Measurements from ENCODE around the gene LAMC2. TPM values are rescaled to one million over a fixed set of nuclear protein-coding genes. Genes with fewer than 3 reads are reported as not detected.

Gene LAMC2
- polyA plus RNA-seq, 6 donors from 2014 or later: not detected

- peaks cover 6 to 17% (median 9%) of the 10 kb centered on the region in 3 donors for H3K4me1 Mint-ChIP-seq
- peaks cover 0 to 5% (median 0%) of the 10 kb centered on the region in 7 donors for H3K9me3 Mint-ChIP-seq
- H3K27ac Mint-ChIP-seq: peak overlapping the region in 2 of 6 donors; percentile 33 to 39
- DNase-seq (no peak), ATAC-seq (ENCODE audit: low read depth in 2 of 2) (no peak)
- H3K4me3 Mint-ChIP-seq: no peak overlapping the region
- H3K27me3 Mint-ChIP-seq: peaks cover 8 to 12% (median 11%) of the 10 kb centered on the region in 3 donors
- H3K36me3 Mint-ChIP-seq: peaks cover 4 to 7% of the 10 kb centered on the region in 2 donors
These were observed 7.0 kb upstream of the LAMC2 start for GRCh38 chr1:183179033-183179432.

GRCh38 chr1:183180218-183180617 is 5.8 kb upstream of the LAMC2 start:
- no peak for DNase-seq
- H3K36me3 Mint-ChIP-seq: no peaks in the 10 kb centered on the region
- H3K4me1 Mint-ChIP-seq: peaks cover 6 to 17% (median 9%) of the 10 kb centered on the region in 3 donors
- ATAC-seq (ENCODE audit: low read depth in 2 of 2): peak in 1 of 2 donors; percentile 20
- peaks cover 1 to 3% (median 3%) of the 10 kb centered on the region in 3 donors for H3K27me3 Mint-ChIP-seq
- H3K9me3 Mint-ChIP-seq: no peaks in the 10 kb centered on the region
- H3K27ac Mint-ChIP-seq: peak overlapping the region in 1 of 6 donors; percentile 27
- no peak overlapping the region for H3K4me3 Mint-ChIP-seq

- no peak for DNase-seq
- H3K9me3 Mint-ChIP-seq: no peaks in the 10 kb centered on the region
- peaks cover 3 to 6% (median 6%) of the 10 kb centered on the region in 3 donors for H3K27me3 Mint-ChIP-seq
- H3K27ac Mint-ChIP-seq: peak overlapping the region in 2 of 6 donors; percentile 75 to 83
- no peak overlapping the region for H3K4me3 Mint-ChIP-seq
- H3K36me3 Mint-ChIP-seq: no peaks in the 10 kb centered on the region
- peaks cover 6 to 19% (median 9%) of the 10 kb centered on the region in 3 donors for H3K4me1 Mint-ChIP-seq
- ATAC-seq (ENCODE audit: low read depth in 2 of 2): peak; percentile 70 to 92
These were observed 5.4 kb upstream of the LAMC2 start for GRCh38 chr1:183180634-183181056.

- Mint-ChIP-seq H3K36me3 (no peaks in the 10 kb centered on the region), H3K4me3 (peak overlapping the region in 2 of 8 donors; percentile 48 to 53), H3K4me1 (peaks cover 0 to 14% (median 0%) of the 10 kb centered on the region in 3 donors), H3K9me3 (no peaks in the 10 kb centered on the region), H3K27ac (no peak overlapping the region), H3K27me3 (peaks cover 14 to 50% (median 42%) of the 10 kb centered on the region in 3 donors)
- DNase-seq: no peak
- ATAC-seq (ENCODE audit: low read depth in 2 of 2): no peak
These were observed 777 bp downstream of the LAMC2 start for GRCh38 chr1:183186841-183187240.

GRCh38 chr1:183188240-183188639 is 2.2 kb downstream of the LAMC2 start:
- H3K9me3 Mint-ChIP-seq: no peaks in the 10 kb centered on the region
- peaks cover 0 to 14% (median 0%) of the 10 kb centered on the region in 3 donors for H3K4me1 Mint-ChIP-seq
- DNase-seq: no peak
- H3K4me3 Mint-ChIP-seq: no peak overlapping the region
- peaks cover 18 to 50% (median 42%) of the 10 kb centered on the region in 3 donors for H3K27me3 Mint-ChIP-seq
- H3K36me3 Mint-ChIP-seq: no peaks in the 10 kb centered on the region
- ATAC-seq (ENCODE audit: low read depth in 2 of 2): no peak
- H3K27ac Mint-ChIP-seq: no peak overlapping the region

GRCh38 chr1:183191833-183192232 is 5.8 kb downstream of the LAMC2 start:
- Mint-ChIP-seq H3K9me3 (no peaks in the 10 kb centered on the region), H3K27me3 (peaks cover 18 to 35% (median 30%) of the 10 kb centered on the region in 3 donors), H3K4me1 (peaks cover 0 to 6% (median 3%) of the 10 kb centered on the region in 3 donors), H3K36me3 (no peaks in the 10 kb centered on the region), H3K4me3 (no peak overlapping the region), H3K27ac (no peak overlapping the region)
- ATAC-seq (ENCODE audit: low read depth in 2 of 2) (no peak), DNase-seq (no peak)

DNA sequence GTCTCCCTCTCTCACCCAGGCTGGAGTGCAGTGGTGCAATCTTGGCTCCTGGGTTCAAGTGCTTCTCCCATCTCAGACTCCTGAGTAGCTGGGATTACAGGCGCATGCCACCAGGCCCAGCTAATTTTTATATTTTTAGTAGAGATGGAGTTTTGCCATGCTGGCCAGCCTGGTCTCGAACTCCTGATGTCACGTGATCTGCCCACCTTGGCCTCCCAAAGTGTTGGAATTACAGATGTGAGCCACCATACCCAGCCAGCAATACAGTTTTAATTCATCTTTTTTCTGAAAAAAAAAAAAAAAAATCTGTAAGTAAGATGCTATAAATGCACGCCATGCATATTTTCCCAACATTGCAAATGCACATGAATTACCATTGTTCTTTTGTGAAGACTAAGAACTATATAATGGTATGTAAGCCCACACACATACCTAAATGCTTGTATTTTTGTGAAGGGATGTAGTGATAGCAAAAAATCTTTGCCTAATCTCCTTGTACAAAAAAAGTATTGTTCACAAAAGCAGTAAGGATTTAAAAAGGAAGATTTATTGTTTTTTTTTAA is 8.0 kb downstream of the LAMC2 start:
- ATAC-seq (ENCODE audit: low read depth in 2 of 2): no peak
- H3K36me3 Mint-ChIP-seq: peaks cover 0 to 7% of the 10 kb centered on the region in 2 donors
- H3K4me1 Mint-ChIP-seq: peaks cover 0 to 6% (median 3%) of the 10 kb centered on the region in 3 donors
- H3K27ac Mint-ChIP-seq: no peak overlapping the region
- no peaks in the 10 kb centered on the region for H3K9me3 Mint-ChIP-seq
- DNase-seq: no peak
- peaks cover 24 to 34% (median 32%) of the 10 kb centered on the region in 3 donors for H3K27me3 Mint-ChIP-seq
- no peak overlapping the region for H3K4me3 Mint-ChIP-seq

DNA sequence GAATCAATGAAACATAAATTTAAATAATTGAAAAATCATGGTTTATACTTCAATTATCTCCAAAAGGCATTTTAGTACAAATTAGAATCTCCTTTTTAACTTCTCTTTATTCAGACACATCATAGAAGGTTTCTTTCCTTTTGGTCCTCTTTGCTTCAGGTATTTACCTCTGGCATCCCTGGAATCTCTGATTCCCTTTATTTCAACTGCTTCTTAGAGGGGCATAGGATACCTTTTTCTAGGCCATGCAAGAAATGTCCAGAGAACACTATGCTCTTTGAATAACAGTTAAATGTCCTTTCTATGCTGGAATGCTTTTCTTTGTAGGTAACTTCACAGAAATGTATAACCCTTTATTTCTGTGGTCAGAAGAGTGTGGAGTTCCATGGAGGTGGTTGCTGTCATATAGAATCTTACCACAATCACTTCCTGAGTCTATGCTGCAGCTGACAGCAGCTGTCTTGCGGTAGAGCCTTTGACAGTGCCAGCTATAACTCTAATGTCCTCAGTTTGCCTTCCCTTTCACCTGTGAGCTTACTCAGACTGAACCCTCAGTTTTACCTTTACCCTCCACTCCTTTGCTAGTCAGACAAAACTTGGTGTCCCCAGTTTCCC is 8.6 kb downstream of the LAMC2 start:
- Mint-ChIP-seq H3K27me3 (peaks cover 28 to 34% (median 30%) of the 10 kb centered on the region in 3 donors), H3K36me3 (peaks cover 0 to 7% of the 10 kb centered on the region in 2 donors), H3K4me3 (no peak overlapping the region), H3K4me1 (peaks cover 0 to 6% (median 3%) of the 10 kb centered on the region in 3 donors), H3K9me3 (no peaks in the 10 kb centered on the region), H3K27ac (no peak overlapping the region)
- DNase-seq (no peak), ATAC-seq (ENCODE audit: low read depth in 2 of 2) (no peak)

DNA sequence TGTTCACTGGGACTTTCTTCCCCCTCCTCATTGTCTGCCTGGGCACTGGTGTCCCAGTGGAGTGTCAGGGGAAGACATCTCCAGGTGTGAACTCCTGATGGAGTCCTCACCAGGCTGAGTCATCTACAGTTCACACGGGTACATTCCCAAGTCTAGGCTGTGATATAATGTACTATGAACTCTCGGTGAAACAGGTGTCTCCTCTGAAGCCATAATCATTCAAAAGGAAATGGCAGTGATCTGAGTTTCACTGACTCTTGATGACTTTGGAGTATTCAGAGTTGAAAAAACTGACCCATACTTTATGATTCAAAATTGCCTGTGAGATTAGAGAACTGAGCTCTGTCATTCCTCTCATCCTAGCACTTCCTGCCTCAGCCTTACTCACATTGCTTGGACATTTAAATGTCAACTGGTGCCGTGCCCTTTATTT is 9.1 kb downstream of the LAMC2 start:
- H3K27me3 Mint-ChIP-seq: peaks cover 31 to 37% (median 33%) of the 10 kb centered on the region in 3 donors
- H3K4me1 Mint-ChIP-seq: peaks cover 0 to 6% (median 3%) of the 10 kb centered on the region in 3 donors
- no peaks in the 10 kb centered on the region for H3K9me3 Mint-ChIP-seq
- H3K4me3 Mint-ChIP-seq: no peak overlapping the region
- H3K36me3 Mint-ChIP-seq: peaks cover 0 to 7% of the 10 kb centered on the region in 2 donors
- ATAC-seq (ENCODE audit: low read depth in 2 of 2) (no peak), DNase-seq (no peak)
- no peak overlapping the region for H3K27ac Mint-ChIP-seq

DNA sequence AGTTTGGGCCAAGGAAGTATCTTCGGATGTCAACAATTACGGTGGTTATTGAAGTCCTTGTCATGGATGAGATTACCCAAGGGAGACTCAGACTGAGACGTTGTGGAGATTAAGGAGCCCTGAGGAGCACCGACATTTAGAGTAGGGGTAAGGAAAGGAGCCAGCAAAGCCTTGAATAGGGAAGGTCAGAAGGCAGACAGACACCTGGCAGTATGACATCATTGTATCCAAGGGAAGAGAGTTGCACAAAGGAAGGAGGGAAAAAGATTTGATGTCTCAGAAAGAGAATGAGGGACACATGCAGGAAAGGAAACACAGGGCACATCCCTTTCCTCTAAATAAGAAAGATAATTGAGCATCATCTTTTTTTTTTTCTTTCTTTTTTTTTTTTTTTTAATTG is 11.7 kb downstream of the LAMC2 start:
- Mint-ChIP-seq H3K9me3 (no peaks in the 10 kb centered on the region), H3K4me1 (peaks cover 0 to 6% (median 3%) of the 10 kb centered on the region in 3 donors)

GRCh38 chr1:183198463-183198862 is 12.4 kb downstream of the LAMC2 start:
- H3K27me3 Mint-ChIP-seq: peaks cover 36 to 49% (median 39%) of the 10 kb centered on the region in 3 donors
- peaks cover 0 to 6% (median 3%) of the 10 kb centered on the region in 3 donors for H3K4me1 Mint-ChIP-seq
- H3K36me3 Mint-ChIP-seq: peaks cover 0 to 7% of the 10 kb centered on the region in 2 donors
- H3K4me3 Mint-ChIP-seq: no peak overlapping the region
- ATAC-seq (ENCODE audit: low read depth in 2 of 2): no peak
- no peak overlapping the region for H3K27ac Mint-ChIP-seq
- H3K9me3 Mint-ChIP-seq: no peaks in the 10 kb centered on the region
- no peak for DNase-seq

More for the DNA sequence above, 11.7 kb downstream of the LAMC2 start:
- ATAC-seq (ENCODE audit: low read depth in 2 of 2) (no peak), DNase-seq (no peak)
- no peak overlapping the region for H3K27ac Mint-ChIP-seq
- peaks cover 0 to 7% of the 10 kb centered on the region in 2 donors for H3K36me3 Mint-ChIP-seq
- no peak overlapping the region for H3K4me3 Mint-ChIP-seq
- H3K27me3 Mint-ChIP-seq: peaks cover 36 to 49% (median 42%) of the 10 kb centered on the region in 3 donors

- ATAC-seq (ENCODE audit: low read depth in 2 of 2): no peak
- Mint-ChIP-seq H3K36me3 (peaks cover 0 to 7% of the 10 kb centered on the region in 2 donors), H3K4me3 (no peak overlapping the region), H3K9me3 (no peaks in the 10 kb centered on the region), H3K27ac (no peak overlapping the region), H3K27me3 (peaks cover 36 to 49% (median 39%) of the 10 kb centered on the region in 3 donors), H3K4me1 (peaks cover 0 to 6% (median 3%) of the 10 kb centered on the region in 3 donors)
- DNase-seq: no peak
These were observed 13.2 kb downstream of the LAMC2 start for GRCh38 chr1:183199304-183199703.

DNA sequence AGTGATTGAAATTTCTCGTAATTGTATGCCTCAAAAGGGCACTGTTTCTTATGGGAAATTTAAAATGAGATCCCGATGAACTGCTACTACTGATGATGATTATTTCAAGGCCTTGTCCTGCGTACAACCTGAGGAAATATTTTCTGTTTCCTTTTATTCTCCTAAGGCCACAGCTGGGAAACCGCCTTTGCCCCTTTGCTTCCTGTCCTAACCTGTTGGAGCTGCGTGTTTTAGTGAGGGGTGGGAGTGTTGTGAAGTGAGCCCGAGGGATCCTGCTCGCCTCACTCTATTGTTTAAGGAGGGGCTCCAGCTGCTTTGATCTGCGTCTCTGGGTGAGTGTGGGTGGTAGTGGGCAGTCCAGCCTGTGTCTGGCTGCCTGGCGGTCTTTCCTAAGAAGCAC is 14.4 kb downstream of the LAMC2 start:
- Mint-ChIP-seq H3K4me3 (no peak overlapping the region), H3K4me1 (no peaks in the 10 kb centered on the region), H3K36me3 (peaks cover 0 to 7% of the 10 kb centered on the region in 2 donors), H3K27ac (peak overlapping the region in 1 of 6 donors; percentile 61), H3K9me3 (no peaks in the 10 kb centered on the region), H3K27me3 (peaks cover 38 to 54% (median 40%) of the 10 kb centered on the region in 3 donors)
- DNase-seq: no peak
- no peak for ATAC-seq (ENCODE audit: low read depth in 2 of 2)

DNA sequence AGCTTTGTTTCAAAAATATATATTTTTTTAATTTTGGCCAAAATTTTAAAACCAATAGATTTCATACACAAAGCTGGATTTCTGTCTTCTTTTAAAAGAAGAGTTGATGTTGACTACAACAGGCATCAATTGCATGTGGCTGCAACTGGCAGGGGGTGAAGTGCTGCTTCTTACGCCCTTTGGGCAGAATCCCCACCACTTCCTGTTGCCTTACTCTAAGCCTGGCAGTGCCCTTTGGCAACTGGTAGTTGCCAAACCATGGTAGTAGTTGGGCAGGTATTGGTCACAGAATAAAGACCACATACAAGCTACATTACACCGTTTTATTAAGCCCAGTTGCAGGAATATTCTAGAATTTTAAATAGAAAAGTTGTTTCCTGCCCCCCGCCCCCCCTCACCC is 17.0 kb downstream of the LAMC2 start:
- Mint-ChIP-seq H3K9me3 (no peaks in the 10 kb centered on the region), H3K27ac (peak overlapping the region in 2 of 6 donors; percentile 15 to 25), H3K4me1 (no peaks in the 10 kb centered on the region), H3K36me3 (no peaks in the 10 kb centered on the region), H3K4me3 (no peak overlapping the region), H3K27me3 (peaks cover 43 to 48% (median 45%) of the 10 kb centered on the region in 3 donors)
- DNase-seq (no peak), ATAC-seq (ENCODE audit: low read depth in 2 of 2) (no peak)

Measured in naive B cell (primary cell).